K562 (cell line): ENCODE measurements around the gene BIRC7. TPM values are rescaled to one million over a fixed set of nuclear protein-coding genes. Genes with fewer than 3 reads are reported as not detected.

Source experiments
- JUNB ChIP-seq: fragments of 450-650 bp; formaldehyde crosslinking; conservative IDR thresholded peaks from 2 replicates; pipeline ENCODE4 v1.4.0; 2020; ENCODE audit warnings: mild to moderate bottlenecking
- STAG1 ChIP-seq: sonication (generic); formaldehyde crosslinking; IDR thresholded peaks from 2 replicates; pipeline ENCODE4 v1.5.0; 2020; ENCODE audit warnings: missing genetic modification reagents, borderline replicate concordance
- polyA plus RNA-seq, 8 experiments: library from polyadenylated mRNA; depleted of rRNA in 4 of 8; stranded (reverse) in 5 of 8; unstranded in 3 of 8; fragments of >200 nt; fragmentation: Nextera tagmentation in 2 of 8; fragmentation: Illumina TruSeq in 1 of 8; extraction: Ambion mirVana in 2 of 8; extraction: Trizol in 1 of 8; gene quantifications; 2 replicates each; pipeline versions ENCODE4 v1.2.1 to v1.2.3, GENCODE V29; 2011 to 2014; ENCODE audit warnings: inconsistent platforms in 1 of 8, missing spikeins in 1 of 8
- total RNA-seq, 7 experiments: library from RNA; depleted of rRNA in 6 of 7; stranded (reverse); fragments of >200 nt in 6 of 7; fragmentation: Illumina TruSeq in 2 of 7; extraction: Trizol in 2 of 7; gene quantifications; 2 replicates each; pipeline versions ENCODE4 v1.2.1 to v1.2.3, GENCODE V29; 2011 to 2021; ENCODE audit warnings: low replicate concordance in 1 of 7
- TF ChIP-seq, protein P1 (sequence below): sonication (generic); formaldehyde crosslinking; IDR thresholded peaks from 2 replicates; pipeline ENCODE4 v1.5.0; 2020; ENCODE audit warnings: missing genetic modification reagents
- TF ChIP-seq, protein P2 (sequence below): fragments of 200-600 bp; sonication (generic); IDR thresholded peaks from one replicate; pipeline ENCODE4 v1.6.1; 2012; ENCODE audit warnings: mild to moderate bottlenecking, low read depth, low read length, inconsistent platforms

The BIRC7 gene
- total and polyA plus RNA-seq, 9 of the 15 experiments (the other 6 are each of a cell fraction or from before 2014, with no cell fraction given) = 0.14 to 0.19 (median 0.16) TPM; not detected in 5

DNA sequence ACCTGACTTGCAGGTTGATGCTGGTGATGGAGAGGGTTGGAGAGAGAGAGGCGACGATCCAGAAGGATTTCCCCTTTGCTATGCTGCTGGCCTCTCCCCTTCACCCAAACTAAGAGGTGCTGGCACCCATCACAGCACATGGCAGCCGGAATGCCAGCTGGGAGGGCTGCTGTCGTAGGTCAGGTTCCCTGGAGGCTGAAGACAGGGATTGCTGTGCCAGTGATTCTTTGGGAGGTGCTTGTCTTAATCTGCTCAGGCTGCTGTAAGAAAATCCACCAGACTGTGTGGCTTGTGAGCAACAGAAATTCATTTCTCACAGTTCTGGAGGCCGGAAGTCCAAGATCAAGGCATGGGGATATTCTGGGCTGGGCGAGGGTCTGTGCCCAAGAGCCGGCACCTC lies 32.6 kb downstream of the BIRC7 start (continued):
- TF ChIP-seq JUNB (CRISPR knock-in tag) = no peak
- TF ChIP-seq, protein P1, sequence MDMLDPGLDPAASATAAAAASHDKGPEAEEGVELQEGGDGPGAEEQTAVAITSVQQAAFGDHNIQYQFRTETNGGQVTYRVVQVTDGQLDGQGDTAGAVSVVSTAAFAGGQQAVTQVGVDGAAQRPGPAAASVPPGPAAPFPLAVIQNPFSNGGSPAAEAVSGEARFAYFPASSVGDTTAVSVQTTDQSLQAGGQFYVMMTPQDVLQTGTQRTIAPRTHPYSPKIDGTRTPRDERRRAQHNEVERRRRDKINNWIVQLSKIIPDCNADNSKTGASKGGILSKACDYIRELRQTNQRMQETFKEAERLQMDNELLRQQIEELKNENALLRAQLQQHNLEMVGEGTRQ (CRISPR knock-in tag) = no peak
- TF ChIP-seq STAG1 = no peak
- TF ChIP-seq, protein P2, sequence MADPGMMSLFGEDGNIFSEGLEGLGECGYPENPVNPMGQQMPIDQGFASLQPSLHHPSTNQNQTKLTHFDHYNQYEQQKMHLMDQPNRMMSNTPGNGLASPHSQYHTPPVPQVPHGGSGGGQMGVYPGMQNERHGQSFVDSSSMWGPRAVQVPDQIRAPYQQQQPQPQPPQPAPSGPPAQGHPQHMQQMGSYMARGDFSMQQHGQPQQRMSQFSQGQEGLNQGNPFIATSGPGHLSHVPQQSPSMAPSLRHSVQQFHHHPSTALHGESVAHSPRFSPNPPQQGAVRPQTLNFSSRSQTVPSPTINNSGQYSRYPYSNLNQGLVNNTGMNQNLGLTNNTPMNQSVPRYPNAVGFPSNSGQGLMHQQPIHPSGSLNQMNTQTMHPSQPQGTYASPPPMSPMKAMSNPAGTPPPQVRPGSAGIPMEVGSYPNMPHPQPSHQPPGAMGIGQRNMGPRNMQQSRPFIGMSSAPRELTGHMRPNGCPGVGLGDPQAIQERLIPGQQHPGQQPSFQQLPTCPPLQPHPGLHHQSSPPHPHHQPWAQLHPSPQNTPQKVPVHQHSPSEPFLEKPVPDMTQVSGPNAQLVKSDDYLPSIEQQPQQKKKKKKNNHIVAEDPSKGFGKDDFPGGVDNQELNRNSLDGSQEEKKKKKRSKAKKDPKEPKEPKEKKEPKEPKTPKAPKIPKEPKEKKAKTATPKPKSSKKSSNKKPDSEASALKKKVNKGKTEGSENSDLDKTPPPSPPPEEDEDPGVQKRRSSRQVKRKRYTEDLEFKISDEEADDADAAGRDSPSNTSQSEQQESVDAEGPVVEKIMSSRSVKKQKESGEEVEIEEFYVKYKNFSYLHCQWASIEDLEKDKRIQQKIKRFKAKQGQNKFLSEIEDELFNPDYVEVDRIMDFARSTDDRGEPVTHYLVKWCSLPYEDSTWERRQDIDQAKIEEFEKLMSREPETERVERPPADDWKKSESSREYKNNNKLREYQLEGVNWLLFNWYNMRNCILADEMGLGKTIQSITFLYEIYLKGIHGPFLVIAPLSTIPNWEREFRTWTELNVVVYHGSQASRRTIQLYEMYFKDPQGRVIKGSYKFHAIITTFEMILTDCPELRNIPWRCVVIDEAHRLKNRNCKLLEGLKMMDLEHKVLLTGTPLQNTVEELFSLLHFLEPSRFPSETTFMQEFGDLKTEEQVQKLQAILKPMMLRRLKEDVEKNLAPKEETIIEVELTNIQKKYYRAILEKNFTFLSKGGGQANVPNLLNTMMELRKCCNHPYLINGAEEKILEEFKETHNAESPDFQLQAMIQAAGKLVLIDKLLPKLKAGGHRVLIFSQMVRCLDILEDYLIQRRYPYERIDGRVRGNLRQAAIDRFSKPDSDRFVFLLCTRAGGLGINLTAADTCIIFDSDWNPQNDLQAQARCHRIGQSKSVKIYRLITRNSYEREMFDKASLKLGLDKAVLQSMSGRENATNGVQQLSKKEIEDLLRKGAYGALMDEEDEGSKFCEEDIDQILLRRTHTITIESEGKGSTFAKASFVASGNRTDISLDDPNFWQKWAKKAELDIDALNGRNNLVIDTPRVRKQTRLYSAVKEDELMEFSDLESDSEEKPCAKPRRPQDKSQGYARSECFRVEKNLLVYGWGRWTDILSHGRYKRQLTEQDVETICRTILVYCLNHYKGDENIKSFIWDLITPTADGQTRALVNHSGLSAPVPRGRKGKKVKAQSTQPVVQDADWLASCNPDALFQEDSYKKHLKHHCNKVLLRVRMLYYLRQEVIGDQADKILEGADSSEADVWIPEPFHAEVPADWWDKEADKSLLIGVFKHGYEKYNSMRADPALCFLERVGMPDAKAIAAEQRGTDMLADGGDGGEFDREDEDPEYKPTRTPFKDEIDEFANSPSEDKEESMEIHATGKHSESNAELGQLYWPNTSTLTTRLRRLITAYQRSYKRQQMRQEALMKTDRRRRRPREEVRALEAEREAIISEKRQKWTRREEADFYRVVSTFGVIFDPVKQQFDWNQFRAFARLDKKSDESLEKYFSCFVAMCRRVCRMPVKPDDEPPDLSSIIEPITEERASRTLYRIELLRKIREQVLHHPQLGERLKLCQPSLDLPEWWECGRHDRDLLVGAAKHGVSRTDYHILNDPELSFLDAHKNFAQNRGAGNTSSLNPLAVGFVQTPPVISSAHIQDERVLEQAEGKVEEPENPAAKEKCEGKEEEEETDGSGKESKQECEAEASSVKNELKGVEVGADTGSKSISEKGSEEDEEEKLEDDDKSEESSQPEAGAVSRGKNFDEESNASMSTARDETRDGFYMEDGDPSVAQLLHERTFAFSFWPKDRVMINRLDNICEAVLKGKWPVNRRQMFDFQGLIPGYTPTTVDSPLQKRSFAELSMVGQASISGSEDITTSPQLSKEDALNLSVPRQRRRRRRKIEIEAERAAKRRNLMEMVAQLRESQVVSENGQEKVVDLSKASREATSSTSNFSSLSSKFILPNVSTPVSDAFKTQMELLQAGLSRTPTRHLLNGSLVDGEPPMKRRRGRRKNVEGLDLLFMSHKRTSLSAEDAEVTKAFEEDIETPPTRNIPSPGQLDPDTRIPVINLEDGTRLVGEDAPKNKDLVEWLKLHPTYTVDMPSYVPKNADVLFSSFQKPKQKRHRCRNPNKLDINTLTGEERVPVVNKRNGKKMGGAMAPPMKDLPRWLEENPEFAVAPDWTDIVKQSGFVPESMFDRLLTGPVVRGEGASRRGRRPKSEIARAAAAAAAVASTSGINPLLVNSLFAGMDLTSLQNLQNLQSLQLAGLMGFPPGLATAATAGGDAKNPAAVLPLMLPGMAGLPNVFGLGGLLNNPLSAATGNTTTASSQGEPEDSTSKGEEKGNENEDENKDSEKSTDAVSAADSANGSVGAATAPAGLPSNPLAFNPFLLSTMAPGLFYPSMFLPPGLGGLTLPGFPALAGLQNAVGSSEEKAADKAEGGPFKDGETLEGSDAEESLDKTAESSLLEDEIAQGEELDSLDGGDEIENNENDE = no peak
